B cell (primary cell): Measurements from ENCODE around the gene EID1. TPM values are rescaled to one million over a fixed set of nuclear protein-coding genes. Genes with fewer than 3 reads are reported as not detected.

Experiments used
- ATAC-seq: fragments of 200-7000 bp; cut with Tn5 transposase; one replicate; pipeline ENCODE4 v1.10.0; 2021; ENCODE audit warnings: low read depth, mild to moderate bottlenecking, moderate number of reproducible peaks, moderate library complexity
- CTCF ChIA-PET: fragments of 350-600 bp; sonication (Branson Sonifier 250); formaldehyde crosslinking; loops from one replicate; lab custom pipeline; 2021; ENCODE audit warnings: antibody characterized with exemption, inconsistent platforms; lab: Charles Lee
- POLR2A ChIA-PET: fragments of 350-600 bp; sonication (Branson Sonifier 250); formaldehyde crosslinking; loops from one replicate; lab custom pipeline; 2021; ENCODE audit warnings: antibody characterized with exemption; lab: Charles Lee
- DNase-seq: peaks from one replicate; pipeline ENCODE4 v3.0.0; 2013
- H2AFZ ChIP-seq: 2 replicates; pipeline ENCODE4 v1.6.1; 2012; ENCODE audit warnings: mild to moderate bottlenecking, low read depth, low read length; ENCODE audit not compliant: insufficient read depth, poor library complexity, severe bottlenecking
- H3K27ac ChIP-seq, 2 donors: 1 replicate in 1 of 2; 2 replicates in 1 of 2; pipeline ENCODE4 v1.5.1; 2012 to 2013; ENCODE audit warnings: low read length in 2 of 2, mild to moderate bottlenecking in 2 of 2, moderate library complexity in 1 of 2
- H3K27me3 ChIP-seq, 4 experiments: fragments of 200-600 bp in 1 of 4; sonication (generic) in 1 of 4; replicated peaks in 1 of 4; 1 replicate in 2 of 4; 2 replicates in 2 of 4; pipeline versions ENCODE4 v1.6.1 to v1.7.0; 2013 to 2016; ENCODE audit warnings: low read length in 3 of 4, mild to moderate bottlenecking in 2 of 4, mixed read lengths in 1 of 4, moderate library complexity in 1 of 4; ENCODE audit not compliant: insufficient read depth in 4 of 4, control insufficient read depth in 3 of 4; ENCODE audit errors: control extremely low read depth in 1 of 4
- H3K36me3 ChIP-seq, 2 experiments: replicated peaks in 1 of 2; 1 replicate in 1 of 2; 2 replicates in 1 of 2; pipeline versions ENCODE4 v1.6.1 to v1.7.1; 2013; ENCODE audit warnings: low read length in 1 of 2; ENCODE audit not compliant: insufficient read depth in 2 of 2, control insufficient read depth in 1 of 2; ENCODE audit errors: control extremely low read depth in 1 of 2, extremely low read depth in 1 of 2
- H3K4me1 ChIP-seq, 2 donors: fragments of 200-600 bp in 1 of 2; sonication (generic) in 1 of 2; 1 replicate in 1 of 2; 2 replicates in 1 of 2; pipeline versions ENCODE4 v1.5.1 to v1.6.1; 2013 to 2017; ENCODE audit warnings: low read length in 2 of 2; ENCODE audit not compliant: control insufficient read depth in 2 of 2, insufficient read depth in 2 of 2
- H3K4me2 ChIP-seq: replicated peaks from 2 replicates; pipeline ENCODE3; 2012; ENCODE audit warnings: mild to moderate bottlenecking, low read depth, low read length; ENCODE audit not compliant: poor library complexity, severe bottlenecking
- H3K4me3 ChIP-seq, 5 experiments: fragments of 200-600 bp in 1 of 5; sonication (generic) in 1 of 5; 1 replicate in 3 of 5; 2 replicates in 2 of 5; pipeline versions ENCODE4 v1.5.1 to v1.7.0; 2011 to 2016; ENCODE audit warnings: low read length in 4 of 5, mild to moderate bottlenecking in 4 of 5, low read depth in 2 of 5, control low read depth in 1 of 5, moderate library complexity in 1 of 5; ENCODE audit not compliant: insufficient read depth in 1 of 5; ENCODE audit errors: control extremely low read depth in 1 of 5, extremely low read depth in 1 of 5
- H3K79me2 ChIP-seq: fragments of 200-600 bp; sonication (generic); one replicate; pipeline ENCODE4 v1.6.0; 2016; ENCODE audit warnings: low read length; ENCODE audit not compliant: control insufficient read depth, insufficient read depth
- H3K9ac ChIP-seq: fragments of 200-600 bp; sonication (generic); 2 replicates; pipeline ENCODE4 v1.6.1; 2017; ENCODE audit warnings: mild to moderate bottlenecking, low read length, moderate library complexity
- H3K9me3 ChIP-seq, 3 donors: one replicate each; pipeline versions ENCODE4 v1.6.1 to v1.7.1; 2013; ENCODE audit warnings: low read length in 2 of 3; ENCODE audit not compliant: control insufficient read depth in 2 of 3, insufficient read depth in 1 of 3; ENCODE audit errors: control extremely low read depth in 1 of 3
- H4K20me1 ChIP-seq: 2 replicates; pipeline ENCODE4 v1.6.0; 2012; ENCODE audit warnings: mild to moderate bottlenecking, low read length; ENCODE audit not compliant: insufficient read depth, control insufficient read depth, poor library complexity, severe bottlenecking
- H3K27ac Mint-ChIP-seq: one replicate; pipeline ENCODE4 v1.8.0; 2021; ENCODE audit warnings: mixed read lengths
- H3K27me3 Mint-ChIP-seq: one replicate; pipeline ENCODE4 v1.8.0; 2021; ENCODE audit warnings: mixed read lengths
- H3K4me1 Mint-ChIP-seq: one replicate; pipeline ENCODE4 v1.8.0; 2021; ENCODE audit warnings: mixed read lengths
- H3K4me3 Mint-ChIP-seq: one replicate; pipeline ENCODE4 v1.8.0; 2021; ENCODE audit warnings: mixed read lengths
- H3K9me3 Mint-ChIP-seq: one replicate; pipeline ENCODE4 v1.8.0; 2022; ENCODE audit warnings: mixed read lengths; ENCODE audit not compliant: insufficient read depth
- CTCF ChIP-seq: fragments of 200-600 bp; IDR thresholded peaks from one replicate; pipeline ENCODE4 v1.8.0; 2022; ENCODE audit warnings: antibody characterized with exemption, mild to moderate bottlenecking
- EZH2 ChIP-seq: IDR thresholded peaks from 2 replicates; pipeline ENCODE4 v1.6.1; 2012; ENCODE audit warnings: borderline replicate concordance, low read depth, mild to moderate bottlenecking, moderate library complexity, low read length; ENCODE audit not compliant: insufficient read depth, poor library complexity, severe bottlenecking
- whole genome bisulfite sequencing: methylation state at CpG from one replicate; pipeline ENCODE4 v1.1.5; 2013; ENCODE audit warnings: missing lambda C conversion rate; ENCODE audit not compliant: insufficient coverage; 5-methylcytosine and 5-hydroxymethylcytosine counted together
- intact Hi-C: fragments of 100-400 bp; cut with micrococcal nuclease; formaldehyde crosslinking; loops from one replicate; pipeline ENCODE4 v1.10.0; 2022
- polyA plus RNA-seq: library from polyadenylated mRNA; depleted of rRNA; stranded (reverse); fragments of >200 nt; gene quantifications from 2 replicates; pipeline ENCODE4 v1.2.3, GENCODE V29; 2012
- total RNA-seq, 2 donors: library from RNA; stranded (reverse); fragments of 120-200 nt in 1 of 2; gene quantifications; 1 replicate in 1 of 2; 2 replicates in 1 of 2; pipeline versions ENCODE4 v1.2.3 to v1.2.4, GENCODE V29; 2013 to 2022

Gene EID1
- total and polyA plus RNA-seq, 2 donors (not counting 1 experiment from before 2014, with no cell fraction given): 30.2 to 56.5 TPM

GRCh38 chr15:48891232-48891765 lies 13.4 kb downstream of the EID1 start:
- H3K36me3 ChIP-seq: no peaks in the 10 kb centered on the region
- no peaks in the 10 kb centered on the region for H4K20me1 ChIP-seq
- WGBS: 33% methylated on average over 1 of the region's 6 CpGs
- no peak overlapping the region for H3K4me2 ChIP-seq
- no peaks in the 10 kb centered on the region for H3K27me3 ChIP-seq
- no peaks in the 10 kb centered on the region for H3K9me3 Mint-ChIP-seq
- no peak overlapping the region for H3K4me3 Mint-ChIP-seq
- H3K27ac ChIP-seq: no peak overlapping the region
- H3K4me3 ChIP-seq: no peak overlapping the region
- ATAC-seq (no peak), DNase-seq (no peak)
- no peaks in the 10 kb centered on the region for H3K9me3 ChIP-seq
- no peak overlapping the region for H3K9ac ChIP-seq
- intact Hi-C loops: no loop called here
- no peaks in the 10 kb centered on the region for H3K4me1 Mint-ChIP-seq
- no peak overlapping the region for H2AFZ ChIP-seq
- no peaks in the 10 kb centered on the region for H3K4me1 ChIP-seq
- H3K27me3 Mint-ChIP-seq: peaks cover 30% of the 10 kb centered on the region
- ChIA-PET CTCF (interaction anchor here (0.7 kb wide), 1 partner anchor 106 kb away, joined by 3 read pairs; no protein-coding TSS in a partner anchor), POLR2A (no interaction called here)
- H3K27ac Mint-ChIP-seq: no peak overlapping the region
- TF ChIP-seq CTCF (no peak), EZH2 (no peak)
- no peaks in the 10 kb centered on the region for H3K79me2 ChIP-seq

DNA sequence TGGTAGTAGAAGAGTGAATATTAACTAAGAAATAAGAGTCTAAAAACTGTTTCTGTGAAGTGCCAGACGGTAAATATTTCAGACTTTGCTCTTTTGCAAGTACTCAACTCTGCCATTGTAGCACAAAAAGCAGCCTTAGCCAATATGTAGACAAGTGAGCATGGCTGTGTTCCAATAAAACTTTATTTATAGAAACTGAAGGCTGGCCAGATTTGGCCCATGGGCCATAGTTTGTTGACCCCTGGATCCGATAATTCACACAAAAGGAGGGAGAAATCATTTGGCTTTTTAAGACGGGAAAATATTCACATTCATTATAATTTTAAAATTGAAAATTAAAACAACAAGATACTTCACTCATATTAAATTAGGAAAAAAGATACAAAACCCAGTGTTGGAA lies 15.4 kb downstream of the EID1 start:
- Histone ChIP-seq H3K4me3 (no peak overlapping the region), H3K27ac (no peak overlapping the region), H3K79me2 (no peaks in the 10 kb centered on the region), H2AFZ (no peak overlapping the region), H4K20me1 (no peaks in the 10 kb centered on the region), H3K36me3 (no peaks in the 10 kb centered on the region), H3K4me2 (no peak overlapping the region), H3K27me3 (peaks cover 0 to 9% (median 2%) of the 10 kb centered on the region in 4 experiments), H3K9me3 (no peaks in the 10 kb centered on the region), H3K4me1 (no peaks in the 10 kb centered on the region), H3K9ac (no peak overlapping the region)
- no peak for DNase-seq
- ChIA-PET CTCF (no interaction called here), POLR2A (no interaction called here)
- ATAC-seq: no peak
- WGBS: no CpG with 5 or more reads among the region's 3 CpGs
- no peaks in the 10 kb centered on the region for H3K9me3 Mint-ChIP-seq
- H3K4me1 Mint-ChIP-seq: no peaks in the 10 kb centered on the region
- no peak overlapping the region for H3K27ac Mint-ChIP-seq
- H3K27me3 Mint-ChIP-seq: peaks cover 42% of the 10 kb centered on the region
- intact Hi-C loops: no loop called here
- TF ChIP-seq CTCF (no peak), EZH2 (no peak)
- H3K4me3 Mint-ChIP-seq: no peak overlapping the region
